Right renal cortex interstitium (tissue), 3 donors: ENCODE data around the gene APLN. TPM values are rescaled to one million over a fixed set of nuclear protein-coding genes. Genes with fewer than 3 reads are reported as not detected.

Experiments used
- DNase-seq, 3 donors: peaks; one replicate each; pipeline ENCODE4 v3.0.0-alpha.2; 2013; ENCODE audit warnings: low read depth in 3 of 3, low spot score in 2 of 3
- polyA plus RNA-seq, 3 donors: library from polyadenylated mRNA; unstranded; fragments of 120-200 nt; gene quantifications; one replicate each; pipeline ENCODE4 v1.2.1, GENCODE V29; 2013; ENCODE audit not compliant: insufficient read length in 3 of 3

APLN gene, protein sequence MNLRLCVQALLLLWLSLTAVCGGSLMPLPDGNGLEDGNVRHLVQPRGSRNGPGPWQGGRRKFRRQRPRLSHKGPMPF
- polyA plus RNA-seq, result 1 to 10 TPM; 5.5 to 7.8 (median 7.4) TPM

DNA sequence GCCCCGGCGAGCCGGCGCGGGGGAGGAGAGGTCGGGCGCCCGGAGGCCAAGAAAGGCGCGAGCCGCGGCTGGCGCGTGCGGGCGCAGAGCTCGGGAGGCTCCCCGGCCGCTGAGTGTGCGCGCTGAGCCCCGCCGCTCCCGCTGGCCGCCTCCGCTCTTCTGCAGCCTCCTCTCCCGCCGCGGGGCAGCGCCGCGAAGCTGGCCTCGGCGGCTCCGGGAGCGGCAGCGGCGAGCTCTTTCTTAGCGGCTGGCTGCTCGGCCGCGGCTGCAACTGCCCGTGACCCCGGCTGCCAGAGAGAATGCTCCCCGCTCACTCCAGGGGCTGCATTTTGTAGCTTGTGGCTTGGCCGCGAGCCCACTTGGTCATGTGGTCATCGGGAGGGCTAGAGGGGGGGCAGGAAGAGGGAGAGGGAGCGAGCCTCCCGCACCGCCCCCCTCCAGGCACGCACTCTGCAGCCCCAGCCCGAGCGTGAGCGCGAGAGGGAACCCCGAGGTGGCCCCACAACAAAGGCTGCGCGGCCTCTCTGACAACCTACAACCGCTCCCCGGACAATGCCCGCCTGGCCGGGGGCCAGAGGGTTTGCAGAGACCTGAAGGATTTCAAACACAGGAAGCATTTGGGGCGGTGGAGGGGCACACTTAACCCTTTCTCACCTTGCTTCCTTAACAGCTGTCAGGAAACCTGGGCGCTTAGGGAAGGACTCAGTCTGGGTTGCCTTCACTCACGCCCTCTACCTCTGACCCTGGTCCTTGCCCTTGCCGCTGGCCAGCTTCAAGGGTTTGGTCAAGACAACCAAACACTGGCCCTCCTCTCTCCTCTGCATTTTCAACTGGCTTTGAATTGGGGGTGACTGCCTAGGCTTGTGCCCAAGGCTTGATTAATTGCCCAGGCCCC, at the start of gene APLN:
Gene APLN (minus strand): TSS at position 305 of the 895 bp plus-strand sequence. CDS start 326 bp downstream, outside the sequence.
- DNase-seq, result no peak

DNA sequence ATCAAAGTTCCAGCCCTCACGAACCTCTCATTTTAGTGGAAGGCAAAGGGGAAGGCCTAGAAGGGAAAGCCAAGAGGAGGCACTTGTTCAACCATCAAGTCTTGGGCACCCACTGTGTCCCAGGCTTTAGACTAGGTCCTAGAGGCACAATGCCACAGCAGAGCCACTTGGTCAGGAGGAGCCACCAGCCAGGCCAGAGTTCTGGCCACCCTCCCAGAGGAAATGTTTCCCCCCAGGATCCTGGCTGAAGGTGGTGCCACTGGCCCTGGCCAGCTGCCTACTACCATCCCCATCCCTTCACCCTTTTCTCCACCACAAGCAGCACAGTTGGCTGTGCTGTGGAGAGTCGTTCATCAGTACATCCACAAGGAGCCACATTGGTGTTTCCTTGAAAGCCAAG, 49.7 kb upstream of the APLN start:
- DNase-seq, result no peak

DNA sequence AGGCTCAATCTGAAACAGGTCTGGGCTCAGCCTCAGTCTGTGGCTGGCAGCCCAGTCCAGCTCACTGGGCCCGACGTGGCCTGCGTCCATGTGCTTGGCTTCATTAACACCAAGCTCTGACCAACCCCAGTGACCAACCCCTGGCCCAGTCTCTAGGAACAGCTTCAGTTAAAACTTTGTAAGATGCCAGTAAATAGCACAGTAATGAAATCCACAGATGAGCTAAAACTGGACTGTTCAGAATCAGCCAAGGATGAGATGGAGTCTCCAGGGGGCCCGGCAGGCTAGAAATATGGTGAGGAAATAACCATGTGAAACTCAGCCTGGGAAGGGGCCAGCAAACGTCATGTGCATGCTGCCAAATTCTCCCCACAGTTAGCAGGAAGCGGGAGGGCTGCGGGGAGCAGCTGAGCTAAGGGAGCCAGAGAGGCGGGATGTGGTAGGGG, 46.9 kb upstream of the APLN start:
- DNase-seq, result no peak

DNA sequence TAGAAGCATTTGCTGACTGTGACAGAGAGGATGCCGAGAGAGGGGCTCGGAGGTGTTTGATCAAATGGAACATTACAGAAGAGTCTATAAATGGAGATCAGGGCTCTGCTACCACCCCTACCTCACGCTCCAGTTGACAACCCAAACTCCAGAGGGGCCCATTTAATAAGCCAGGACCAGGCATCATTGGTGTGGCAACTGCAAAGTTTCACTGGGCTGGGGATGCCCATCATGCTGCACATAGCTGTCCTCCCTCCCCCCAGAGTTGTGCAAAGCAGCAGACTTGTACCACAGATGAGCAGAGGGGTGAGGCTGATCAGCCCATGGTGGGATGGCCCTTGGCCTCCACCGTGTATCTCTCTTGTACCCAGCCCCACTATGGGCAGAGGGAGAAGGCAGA, 45.8 kb upstream of the APLN start:
- DNase-seq, result no peak

DNA sequence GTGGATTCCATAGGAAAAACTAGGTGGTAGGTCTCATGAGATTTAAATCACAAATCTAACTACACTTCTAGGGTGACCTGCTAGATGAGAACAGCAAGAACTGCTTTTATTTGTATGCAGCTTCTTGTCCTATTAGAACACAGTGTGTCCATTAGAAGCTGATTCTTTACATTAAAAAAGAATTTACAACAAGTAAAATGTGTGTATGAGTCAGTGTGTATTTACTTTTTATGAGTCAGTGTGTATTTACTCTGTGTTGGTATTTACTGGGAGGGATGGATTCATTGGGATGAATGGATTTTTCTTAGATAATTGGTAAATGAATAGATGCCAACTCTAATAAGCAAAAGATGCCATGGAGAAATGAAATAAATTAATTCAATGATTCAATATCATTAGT, 43.4 kb upstream of the APLN start:
- no peak for DNase-seq

DNA sequence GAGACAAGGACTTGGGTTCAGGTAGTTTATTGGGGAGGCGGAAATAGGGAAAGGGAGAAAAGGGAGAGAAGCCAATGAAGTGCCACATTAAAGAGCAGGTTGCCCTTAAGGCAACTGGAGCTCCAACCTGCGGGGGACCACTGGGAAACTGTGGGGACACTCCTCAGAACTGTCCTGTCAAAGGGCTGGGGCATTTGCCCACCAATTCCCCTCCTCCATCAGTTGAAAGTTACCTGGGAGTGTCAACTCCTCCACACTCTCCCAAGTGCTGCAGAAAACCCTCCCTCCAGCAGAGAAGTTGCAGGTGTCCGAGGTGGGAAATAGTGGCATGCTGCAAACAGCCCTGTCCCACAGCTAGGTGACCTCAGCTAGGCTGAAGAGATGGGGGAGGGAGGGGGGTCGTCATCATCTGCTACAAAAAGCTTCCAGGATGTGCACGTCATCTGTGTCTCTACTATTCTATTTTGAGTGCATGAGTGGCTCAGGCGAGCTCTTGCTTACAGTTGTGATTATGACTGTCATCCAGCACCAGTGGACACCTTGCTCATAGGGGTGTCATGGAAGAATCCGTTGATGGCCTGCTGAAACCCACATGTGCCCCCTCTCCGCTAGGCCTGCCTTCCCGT, 42.6 kb upstream of the APLN start:
- no peak for DNase-seq

DNA sequence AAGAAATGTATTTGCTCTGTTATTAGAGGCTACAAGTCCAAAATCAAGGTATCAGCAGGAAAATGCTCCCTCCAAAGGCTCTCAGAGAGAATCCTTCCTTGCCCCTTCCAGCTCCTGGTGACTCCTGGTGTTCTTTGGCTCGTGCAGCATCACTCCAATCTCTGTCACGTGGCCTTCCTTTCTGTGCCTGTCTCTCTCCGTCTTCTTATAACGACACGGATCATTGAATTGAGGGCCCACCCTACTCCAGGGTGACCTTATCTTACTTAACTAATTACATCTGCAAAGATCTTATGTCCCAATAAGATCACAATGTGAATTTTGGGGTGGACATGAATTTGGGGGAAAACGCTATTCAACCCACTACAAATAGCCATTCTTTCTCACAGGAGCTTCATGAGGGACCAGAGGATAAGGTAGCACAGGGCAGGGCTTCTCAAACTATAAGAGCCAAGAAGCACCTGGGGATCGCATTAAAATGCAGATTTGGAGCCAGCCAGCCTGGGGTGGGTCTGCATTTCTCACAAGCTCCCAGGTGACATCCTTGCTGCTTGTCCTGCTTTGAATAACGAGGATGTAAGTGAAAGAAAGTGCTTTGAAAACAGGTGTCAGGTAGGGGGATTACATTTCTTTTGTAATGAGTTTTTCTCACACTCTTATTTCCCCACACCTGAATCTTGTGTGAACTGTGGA, 41.9 kb upstream of the APLN start:
- DNase-seq, result no peak

DNA sequence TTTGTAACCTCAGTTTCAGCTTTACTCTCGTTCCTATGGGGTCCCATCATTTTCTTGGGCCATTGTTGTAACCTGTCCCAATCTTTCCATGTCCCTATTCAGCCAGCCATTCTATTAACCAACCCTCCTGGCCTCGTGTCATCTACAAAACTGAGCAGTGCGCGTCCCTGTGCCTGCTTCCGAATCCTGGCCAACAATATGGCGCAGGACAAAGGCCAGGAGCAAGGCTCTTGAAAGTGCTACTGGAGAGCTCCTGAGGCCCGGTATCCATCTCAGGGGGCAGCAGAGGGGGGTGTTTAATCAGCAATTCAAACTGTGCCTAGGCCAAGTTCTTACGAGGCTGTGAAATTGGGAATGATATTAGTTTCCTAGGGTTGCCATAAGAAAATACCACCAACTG, 41.2 kb upstream of the APLN start:
- DNase-seq, result no peak

DNA sequence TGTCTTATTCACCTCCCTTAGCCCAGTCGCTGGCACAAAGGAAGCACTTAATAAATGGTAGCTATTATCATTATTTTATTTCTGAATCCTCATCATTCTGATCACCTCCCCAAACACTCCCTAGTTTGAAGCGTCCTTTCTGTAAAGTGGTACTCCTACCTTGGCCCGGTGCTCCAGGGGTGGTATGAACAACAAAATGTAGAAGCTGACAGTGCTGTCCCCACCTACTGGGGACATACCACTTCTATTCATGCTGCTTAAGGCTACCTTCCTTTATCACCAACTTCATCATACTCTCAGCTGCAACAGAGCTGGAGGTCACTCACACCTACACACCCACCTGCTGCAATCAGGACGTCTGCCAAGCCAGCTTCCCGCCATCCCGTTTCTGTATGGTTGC, 40.8 kb upstream of the APLN start:
- DNase-seq, result no peak

DNA sequence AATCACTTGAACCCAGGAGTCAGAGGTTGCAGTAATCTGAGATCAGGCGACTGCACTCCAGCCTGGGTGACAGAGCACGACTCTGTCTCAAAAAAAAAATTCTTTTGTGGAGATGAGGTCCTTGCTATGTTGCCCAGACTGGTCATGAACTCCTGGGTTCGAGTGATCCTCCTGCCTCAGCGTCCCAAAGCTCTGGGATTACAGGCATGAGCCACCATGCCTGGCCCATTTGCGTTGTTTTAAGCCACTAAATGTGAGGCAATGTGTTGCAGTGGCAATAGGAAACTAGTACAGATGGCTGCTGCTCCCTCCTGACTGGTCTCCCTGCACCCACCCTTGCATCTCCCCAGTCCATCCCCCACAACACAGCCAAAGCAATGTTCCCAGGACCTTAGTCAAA, 40.0 kb upstream of the APLN start:
- DNase-seq, result no peak

DNA sequence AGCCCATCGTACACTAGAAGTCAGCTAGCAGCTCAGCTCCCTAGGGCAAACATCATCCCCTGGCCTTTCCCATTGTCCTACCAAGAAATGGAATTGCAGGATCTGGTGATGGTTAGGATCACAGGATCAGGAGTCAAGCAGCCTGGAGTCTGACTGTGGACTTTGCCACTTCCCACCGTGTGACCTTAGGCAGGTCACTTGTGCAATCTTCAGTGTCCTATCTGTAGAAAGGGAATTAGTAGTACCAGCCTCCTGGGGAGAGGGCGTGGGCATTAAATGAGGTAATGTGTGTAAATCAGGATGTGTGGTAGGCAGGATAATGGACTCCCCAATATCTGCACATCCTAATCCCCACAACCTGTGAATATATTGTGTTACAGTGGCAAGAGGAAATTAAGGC, 38.6 kb upstream of the APLN start:
- no peak for DNase-seq

DNA sequence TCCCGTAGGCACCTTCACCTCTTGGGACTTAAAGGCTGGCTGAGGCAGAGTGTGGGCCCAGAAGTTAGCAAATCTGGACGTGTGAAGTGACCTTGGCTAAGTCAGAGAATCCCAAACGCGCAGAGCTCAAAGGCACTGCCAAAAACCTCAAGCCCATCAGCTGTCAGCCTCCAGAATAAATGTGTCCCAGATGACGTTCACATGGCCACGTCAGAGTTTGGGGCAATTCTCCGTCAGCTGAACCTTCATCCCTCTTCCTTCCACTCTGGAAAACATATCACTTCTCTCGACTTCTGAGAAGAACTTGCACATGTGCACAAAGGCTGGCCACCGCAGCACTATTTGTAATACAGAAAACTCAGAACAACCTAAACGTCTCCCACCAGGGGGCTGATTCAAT, 35.7 kb upstream of the APLN start:
- no peak for DNase-seq

DNA sequence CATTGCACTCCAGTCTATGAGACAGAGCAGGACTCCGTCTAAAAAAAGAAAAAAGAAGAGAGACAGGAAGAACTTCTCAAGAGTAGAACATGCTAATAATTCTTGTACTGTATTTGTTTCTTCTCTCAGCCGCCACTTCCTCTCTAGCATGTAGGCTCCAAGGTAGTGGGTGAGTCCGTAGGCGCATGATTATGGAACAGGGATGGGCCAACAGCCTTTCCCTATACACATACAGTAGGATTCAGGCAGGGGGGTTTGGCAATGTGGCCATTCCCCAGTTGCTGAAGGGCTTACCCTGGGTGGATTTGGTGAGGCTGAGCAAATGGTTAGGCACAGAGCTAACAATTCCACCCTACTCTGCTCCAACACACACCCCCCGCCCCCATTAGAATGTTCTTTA, 35.0 kb upstream of the APLN start:
- DNase-seq, result no peak

DNA sequence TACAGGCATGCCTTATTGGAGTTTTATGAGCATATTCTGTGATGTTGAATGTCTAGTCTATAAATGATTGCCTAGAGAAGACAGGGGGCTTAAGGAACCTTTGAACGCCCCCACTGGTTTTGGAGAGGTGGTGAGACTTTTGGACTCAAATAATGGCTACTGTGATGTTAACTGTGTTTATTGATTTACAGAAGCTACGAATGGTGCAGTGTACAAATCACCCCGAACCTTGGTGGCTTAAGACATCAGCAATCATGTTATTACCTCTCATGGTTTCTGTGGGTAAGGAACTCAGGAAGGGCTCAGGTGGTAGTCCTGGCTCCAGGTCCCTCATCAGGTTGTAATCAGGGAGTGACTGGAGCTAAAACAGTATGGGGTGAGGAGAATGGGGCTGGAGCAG, 33.3 kb upstream of the APLN start:
- no peak for DNase-seq

DNA sequence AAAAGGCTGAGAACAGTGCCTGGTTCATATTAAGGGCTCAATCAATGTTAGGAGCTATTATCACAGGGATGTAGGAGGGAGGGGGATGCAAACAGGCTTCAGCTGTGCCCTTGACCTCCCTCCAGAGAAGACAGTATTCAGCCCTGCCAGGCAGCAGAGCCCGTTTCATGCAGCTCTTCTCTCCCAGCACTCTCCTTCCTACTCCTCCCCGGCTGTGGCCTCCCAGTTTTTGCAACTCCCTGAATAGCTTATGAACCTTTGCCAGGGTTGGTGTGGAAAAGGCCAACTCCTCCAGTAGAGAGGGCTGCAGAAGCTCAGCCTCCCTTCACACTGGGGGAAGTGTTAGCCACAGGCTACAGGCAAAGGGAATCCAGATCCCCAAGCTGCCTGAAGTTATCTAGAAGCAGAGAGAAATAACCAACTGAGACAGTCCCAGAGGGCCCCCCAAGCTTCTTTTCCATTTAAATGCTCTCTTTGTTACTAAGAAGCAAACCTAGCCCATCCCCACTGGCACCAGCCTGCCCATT, 31.7 kb upstream of the APLN start:
- DNase-seq, result no peak

DNA sequence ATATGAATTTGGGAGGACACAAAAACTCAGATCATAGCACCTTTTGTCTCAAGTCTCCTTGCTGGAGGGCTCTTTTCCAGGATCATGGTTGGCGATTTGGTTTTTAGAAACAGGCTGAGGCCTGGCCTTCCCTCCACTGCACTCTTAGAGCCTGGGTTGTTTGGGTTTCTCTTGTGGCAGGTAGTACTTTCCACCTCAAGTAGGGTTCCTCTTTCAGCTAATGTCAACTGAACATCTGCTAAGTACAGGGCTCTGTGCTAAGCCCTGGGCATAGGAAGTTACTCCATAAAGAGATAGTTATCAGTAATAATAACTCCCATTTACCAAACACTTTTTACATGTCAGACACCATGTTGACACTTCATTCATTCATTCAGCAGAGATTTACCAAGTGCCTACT, 28.2 kb upstream of the APLN start:
- no peak for DNase-seq

DNA sequence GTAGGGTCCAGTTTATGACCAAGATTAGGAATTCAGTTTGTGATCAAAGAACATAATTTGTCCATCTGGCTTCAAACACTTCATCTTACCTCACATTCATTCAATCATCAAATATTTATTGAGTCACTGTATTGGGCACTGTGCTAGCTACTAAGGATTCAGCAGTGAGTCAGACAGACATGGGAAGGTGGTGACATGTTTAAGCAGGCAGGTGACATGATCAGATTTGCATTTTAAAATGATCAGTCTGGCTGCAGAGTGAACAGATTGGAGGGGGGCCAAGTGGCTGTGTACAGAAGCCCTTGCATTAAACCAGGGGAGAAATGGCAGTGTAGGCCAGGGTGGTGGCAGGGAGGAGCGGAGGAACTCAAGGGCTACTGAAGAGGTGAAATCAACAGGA, 25.1 kb upstream of the APLN start:
- DNase-seq, result no peak

DNA sequence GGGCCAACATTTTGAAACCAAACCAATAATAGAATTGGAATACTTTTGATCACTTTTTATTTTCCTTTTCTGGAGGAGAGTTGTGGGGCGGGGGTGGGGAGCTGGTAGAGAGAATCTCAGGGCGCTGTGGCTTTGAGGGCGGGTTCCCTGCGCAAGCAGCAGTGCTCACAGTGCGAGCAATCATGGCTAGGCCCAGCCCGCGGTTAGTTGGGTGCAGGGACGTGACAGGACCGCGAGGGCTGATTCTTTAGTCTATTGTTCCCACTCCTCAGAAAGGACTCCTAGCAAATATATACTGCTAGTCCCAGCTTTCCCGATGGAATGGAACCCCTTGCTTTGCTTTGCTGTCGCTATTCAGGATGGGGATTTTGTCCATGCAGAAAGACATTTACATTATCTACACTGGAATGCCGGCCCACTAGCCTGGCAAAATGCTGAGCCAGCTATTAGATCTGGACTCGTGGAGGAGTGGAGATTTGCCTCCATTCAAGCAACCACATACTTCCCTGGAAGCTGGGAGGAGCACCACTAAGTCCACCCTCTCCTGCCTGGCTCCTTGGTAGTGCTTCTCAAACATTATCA, 23.9 kb upstream of the APLN start:
- DNase-seq, result no peak

DNA sequence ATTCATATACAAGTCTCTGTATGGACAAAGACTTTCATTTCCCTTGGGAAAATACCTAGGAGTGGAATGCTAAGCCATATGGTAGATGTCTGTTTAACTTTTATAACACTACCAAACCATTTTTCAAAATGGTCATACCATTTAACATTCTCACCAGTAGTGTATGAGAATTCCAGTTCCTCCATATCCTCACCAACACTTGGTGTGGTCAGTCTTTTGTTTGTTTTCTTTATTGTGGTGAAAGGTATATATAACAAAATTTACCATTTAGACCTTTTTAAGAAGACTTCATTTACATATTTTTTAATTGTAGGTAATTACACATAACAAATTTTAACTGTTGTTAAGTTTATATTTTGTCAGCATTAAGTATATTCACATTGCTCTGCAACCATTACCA, 12.7 kb upstream of the APLN start:
- DNase-seq, result no peak

DNA sequence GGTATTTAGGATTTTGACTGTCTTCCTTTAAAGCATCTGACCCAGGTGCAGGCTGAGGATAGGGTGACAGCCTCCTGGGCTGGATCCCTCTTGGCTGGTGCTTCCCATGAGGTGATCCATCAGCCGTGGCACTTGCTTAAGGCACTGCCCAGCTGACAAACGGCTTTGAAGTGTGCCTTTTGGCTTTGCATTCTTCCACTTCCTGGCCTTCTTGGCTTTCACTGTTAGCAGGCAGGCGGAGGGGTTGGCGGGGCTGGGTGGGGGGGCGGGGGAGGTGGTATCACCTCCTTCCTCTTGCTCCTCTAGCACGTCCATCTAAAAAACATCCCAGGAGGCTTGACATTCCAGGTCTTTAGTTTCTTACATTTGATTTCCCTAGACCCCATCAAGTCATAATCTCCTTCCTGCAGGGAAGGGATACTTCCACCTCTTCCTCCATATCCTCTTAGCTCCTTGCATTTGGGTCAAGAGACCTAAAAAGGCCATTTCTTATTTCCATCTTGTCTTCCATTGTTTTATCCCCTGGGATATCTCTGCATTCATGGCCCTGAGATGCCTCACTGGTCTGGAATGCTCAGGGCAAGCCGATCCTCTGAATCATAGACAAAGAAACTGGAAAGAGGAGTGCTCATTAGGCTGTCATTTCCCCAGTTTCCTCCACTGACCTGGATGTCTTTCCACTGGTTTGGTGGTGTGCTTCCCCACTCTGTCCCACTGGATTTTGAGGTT, 11.3 kb upstream of the APLN start:
- no peak for DNase-seq
